ENCODE results near the gene HECTD4.

Gene HECTD4

GRCh38 chr12:112317481-112317880 is 64.8 kb downstream of the HECTD4 start:
- DNase-seq, result no peak

GRCh38 chr12:112314981-112315380 is 67.2 kb downstream of the HECTD4 start:
- no peak for DNase-seq

GRCh38 chr12:112309797-112310196 is 72.4 kb downstream of the HECTD4 start:
- no peak for DNase-seq

GRCh38 chr12:112308652-112309051 is 73.6 kb downstream of the HECTD4 start:
- DNase-seq, result no peak

GRCh38 chr12:112308161-112308560 is 74.1 kb downstream of the HECTD4 start:
- no peak for DNase-seq

- DNase-seq, result no peak
These were observed 74.8 kb downstream of the HECTD4 start for GRCh38 chr12:112307317-112308011.

GRCh38 chr12:112305951-112306350 is 76.3 kb downstream of the HECTD4 start:
- no peak for DNase-seq

GRCh38 chr12:112304436-112304835 is 77.8 kb downstream of the HECTD4 start:
- no peak for DNase-seq

- no peak for DNase-seq
These were observed 78.4 kb downstream of the HECTD4 start for GRCh38 chr12:112303799-112304198.

GRCh38 chr12:112303004-112303403 is 79.2 kb downstream of the HECTD4 start:
- DNase-seq, result peak; percentile 64

- DNase-seq, result no peak
These were observed 82.5 kb downstream of the HECTD4 start for GRCh38 chr12:112299704-112300103.

- DNase-seq, result no peak
These were observed 85.0 kb downstream of the HECTD4 start for GRCh38 chr12:112297188-112297587.

GRCh38 chr12:112296183-112296582 is 86.0 kb downstream of the HECTD4 start:
- DNase-seq, result no peak

- no peak for DNase-seq
These were observed 87.4 kb downstream of the HECTD4 start for GRCh38 chr12:112294793-112295192.

- DNase-seq, result no peak
These were observed 93.6 kb downstream of the HECTD4 start for GRCh38 chr12:112288638-112289037.

- DNase-seq, result no peak
These were observed 96.4 kb downstream of the HECTD4 start for GRCh38 chr12:112285600-112286401.

GRCh38 chr12:112283546-112283945 is 98.7 kb downstream of the HECTD4 start:
- no peak for DNase-seq

- DNase-seq, result no peak
These were observed 99.3 kb downstream of the HECTD4 start for GRCh38 chr12:112282920-112283319.

- no peak for DNase-seq
These were observed 106.4 kb downstream of the HECTD4 start for GRCh38 chr12:112275836-112276235.

GRCh38 chr12:112275207-112275606 is 107.0 kb downstream of the HECTD4 start:
- DNase-seq, result no peak

GRCh38 chr12:112270673-112271072 is 111.6 kb downstream of the HECTD4 start:
- DNase-seq, result no peak

GRCh38 chr12:112266473-112266872 is 115.8 kb downstream of the HECTD4 start:
- DNase-seq, result no peak

- DNase-seq, result no peak
These were observed 120.7 kb downstream of the HECTD4 start for GRCh38 chr12:112261559-112261958.

- no peak for DNase-seq
These were observed 123.3 kb downstream of the HECTD4 start for GRCh38 chr12:112258926-112259325.

All from stimulated activated CD4-positive, alpha-beta T cell treated with anti-CD3 and anti-CD28 coated beads, Interleukin-15, amount 100 ng/mL, for 24 hours (primary cell).